Hepatocyte (in vitro differentiated cells): ENCODE measurements around the gene OR5T2. TPM values are rescaled to one million over a fixed set of nuclear protein-coding genes. Genes with fewer than 3 reads are reported as not detected.

Experiments used
- DNase-seq: peaks from one replicate; pipeline ENCODE4 v3.0.0-alpha.2; 2016; ENCODE audit warnings: low spot score
- H2AFZ ChIP-seq: fragments of 200-600 bp; sonication (generic); 2 replicates; pipeline ENCODE4 v1.6.0; 2016; ENCODE audit warnings: antibody characterized with exemption, mild to moderate bottlenecking
- H3K27ac ChIP-seq: fragments of 200-600 bp; sonication (generic); 2 replicates; pipeline ENCODE4 v1.5.1; 2016; ENCODE audit warnings: mild to moderate bottlenecking
- H3K27me3 ChIP-seq: fragments of 200-600 bp; sonication (generic); 2 replicates; pipeline ENCODE4 v1.6.1; 2016
- H3K36me3 ChIP-seq: fragments of 200-600 bp; sonication (generic); replicated peaks from 2 replicates; pipeline ENCODE4 v1.5.1; 2016; ENCODE audit warnings: low read depth; ENCODE audit not compliant: insufficient read depth
- H3K4me1 ChIP-seq: fragments of 200-600 bp; sonication (generic); 2 replicates; pipeline ENCODE4 v1.5.1; 2016; ENCODE audit warnings: mild to moderate bottlenecking, moderate library complexity; ENCODE audit not compliant: insufficient read depth
- H3K4me2 ChIP-seq: fragments of 200-600 bp; sonication (generic); 2 replicates; pipeline ENCODE4 v1.6.0; 2016
- H3K4me3 ChIP-seq: fragments of 200-600 bp; sonication (generic); 2 replicates; pipeline ENCODE4 v1.5.1; 2016; ENCODE audit warnings: mild to moderate bottlenecking
- H3K79me2 ChIP-seq: fragments of 200-600 bp; sonication (generic); 2 replicates; pipeline ENCODE4 v1.6.0; 2017; ENCODE audit warnings: mild to moderate bottlenecking
- H3K9me2 ChIP-seq: fragments of 200-600 bp; sonication (generic); replicated peaks from 2 replicates; pipeline ENCODE4 v1.6.0; 2017; ENCODE audit warnings: mild to moderate bottlenecking; ENCODE audit not compliant: insufficient read depth
- H3K9me3 ChIP-seq: fragments of 200-600 bp; sonication (generic); 2 replicates; pipeline ENCODE4 v1.5.1; 2016; ENCODE audit warnings: low read depth, mild to moderate bottlenecking
- H4K20me1 ChIP-seq: fragments of 200-600 bp; sonication (generic); 2 replicates; pipeline ENCODE4 v1.6.0; 2016; ENCODE audit warnings: mild to moderate bottlenecking; ENCODE audit not compliant: insufficient read depth, poor library complexity, severe bottlenecking
- CTCF ChIP-seq: fragments of 200-600 bp; sonication (generic); IDR thresholded peaks from 2 replicates; pipeline ENCODE4 v1.5.1; 2016; ENCODE audit warnings: antibody characterized with exemption, mild to moderate bottlenecking; ENCODE audit not compliant: poor library complexity
- EZH2 ChIP-seq: fragments of 200-600 bp; sonication (generic); IDR thresholded peaks from 2 replicates; pipeline ENCODE4 v1.6.1; 2016; ENCODE audit warnings: antibody characterized with exemption, mild to moderate bottlenecking, borderline replicate concordance
- EZH2phosphoT487 ChIP-seq: fragments of 200-600 bp; sonication (generic); IDR thresholded peaks from one replicate; pipeline ENCODE4 v1.6.1; 2018; ENCODE audit warnings: antibody characterized with exemption, mild to moderate bottlenecking, low read depth, moderate library complexity; ENCODE audit not compliant: unreplicated experiment, severe bottlenecking
- WGBS: methylation state at CpG from one replicate; pipeline ENCODE4 v1.1.6; 2016; ENCODE audit warnings: low lambda C conversion rate; ENCODE audit errors: missing lambda C conversion rate; 5-methylcytosine and 5-hydroxymethylcytosine counted together
- polyA plus RNA-seq: library from polyadenylated mRNA; unstranded; fragments of >200 nt; fragmentation: Nextera tagmentation; extraction: Ambion mirVana; gene quantifications from 2 replicates; pipeline ENCODE4 v1.2.1, GENCODE V29; 2016
- total RNA-seq: library from RNA; depleted of rRNA; stranded (reverse); fragments of >200 nt; gene quantifications from 2 replicates; pipeline ENCODE4 v1.2.3, GENCODE V29; 2014

The OR5T2 gene
- total and polyA plus RNA-seq, 2 experiments from 2014 or later, result not detected

DNA sequence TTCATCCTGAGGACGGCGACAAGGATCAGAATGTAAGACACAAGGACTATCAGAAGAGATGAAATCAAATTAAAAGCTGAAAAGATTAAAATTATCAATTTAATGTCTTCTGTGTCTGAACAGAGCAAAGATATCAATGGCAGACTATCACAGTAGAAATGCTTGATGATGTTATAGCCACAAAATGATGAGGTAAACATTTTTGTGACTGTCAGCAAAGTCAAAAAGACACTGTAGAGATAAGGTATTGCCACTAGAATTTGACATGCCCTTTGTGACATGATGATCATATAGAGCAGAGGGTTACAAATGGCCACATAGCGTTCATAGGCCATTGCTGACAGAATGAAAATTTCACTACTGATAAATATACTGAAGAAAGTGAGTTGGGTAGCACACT is 45.5 kb downstream of the OR5T2 start:
- 95% methylated on average over 3 of the region's 3 CpGs for WGBS
- no peak overlapping the region for H2AFZ ChIP-seq
- no peak overlapping the region for H3K4me3 ChIP-seq
- TF ChIP-seq EZH2phosphoT487 (no peak), CTCF (no peak), EZH2 (no peak)
- H3K9me3 ChIP-seq, result no peaks in the 10 kb centered on the region
- no peaks in the 10 kb centered on the region for H3K36me3 ChIP-seq
- no peaks in the 10 kb centered on the region for H3K27me3 ChIP-seq
- no peak overlapping the region for H3K4me2 ChIP-seq
- no peaks in the 10 kb centered on the region for H4K20me1 ChIP-seq
- no peak for DNase-seq
- no peaks in the 10 kb centered on the region for H3K4me1 ChIP-seq
- no peak overlapping the region for H3K27ac ChIP-seq
- H3K79me2 ChIP-seq, result no peaks in the 10 kb centered on the region
- no peaks in the 10 kb centered on the region for H3K9me2 ChIP-seq

GRCh38 chr11:56183459-56183858 is 50.6 kb downstream of the OR5T2 start:
- Histone ChIP-seq H3K27ac (no peak overlapping the region), H3K9me2 (no peaks in the 10 kb centered on the region)

More at GRCh38 chr11:56183459-56183858, 50.6 kb downstream of the OR5T2 start:
- H3K36me3 ChIP-seq, result no peaks in the 10 kb centered on the region
- H3K79me2 ChIP-seq, result no peaks in the 10 kb centered on the region
- no peaks in the 10 kb centered on the region for H3K9me3 ChIP-seq
- no peaks in the 10 kb centered on the region for H3K27me3 ChIP-seq
- no peak for DNase-seq
- no peak overlapping the region for H2AFZ ChIP-seq
- no peaks in the 10 kb centered on the region for H4K20me1 ChIP-seq
- TF ChIP-seq EZH2, result no peak
- no peak for TF ChIP-seq CTCF
- no peak for TF ChIP-seq EZH2phosphoT487
- H3K4me1 ChIP-seq, result no peaks in the 10 kb centered on the region
- H3K4me3 ChIP-seq, result no peak overlapping the region
- no peak overlapping the region for H3K4me2 ChIP-seq

Other genes with a start within 250 kb of the OR5T2 start
- not detected in 2 replicates for gene OR5F1, start 239.6 kb downstream of the OR5T2 start, total RNA-seq
- gene OR5F1, start 239.6 kb downstream of the OR5T2 start, polyA plus RNA-seq, result not detected in 2 replicates
- gene OR5AS1, start 206.6 kb downstream of the OR5T2 start, total RNA-seq, result not detected in 2 replicates
- gene OR5AS1, start 206.6 kb downstream of the OR5T2 start, polyA plus RNA-seq, result not detected in 2 replicates
- not detected in 2 replicates for gene OR8I2, start 140.9 kb downstream of the OR5T2 start, total RNA-seq
- not detected in 2 replicates for gene OR8I2, start 140.9 kb downstream of the OR5T2 start, polyA plus RNA-seq
- not detected in 2 replicates for gene OR8H2, start 130.6 kb downstream of the OR5T2 start, total RNA-seq
- not detected in 2 replicates for gene OR8H2, start 130.6 kb downstream of the OR5T2 start, polyA plus RNA-seq
- not detected in 2 replicates for gene OR8H3, start 111.9 kb downstream of the OR5T2 start, total RNA-seq
- gene OR8H3, start 111.9 kb downstream of the OR5T2 start, polyA plus RNA-seq, result not detected in 2 replicates
- not detected in 2 replicates for gene OR8J3, start 94.1 kb downstream of the OR5T2 start, total RNA-seq
- gene OR8J3, start 94.1 kb downstream of the OR5T2 start, polyA plus RNA-seq, result not detected in 2 replicates
- not detected in 2 replicates for gene OR8K5, start 73.9 kb downstream of the OR5T2 start, total RNA-seq
- not detected in 2 replicates for gene OR8K5, start 73.9 kb downstream of the OR5T2 start, polyA plus RNA-seq
- gene OR5J2, start 57.6 kb downstream of the OR5T2 start, total RNA-seq, result not detected in 2 replicates
- not detected in 2 replicates for gene OR5J2, start 57.6 kb downstream of the OR5T2 start, polyA plus RNA-seq
- gene OR5T3, start 18.0 kb upstream of the OR5T2 start, total RNA-seq, result not detected in 2 replicates
- not detected in 2 replicates for gene OR5T3, start 18.0 kb upstream of the OR5T2 start, polyA plus RNA-seq
- not detected in 2 replicates for gene OR5T1, start 39.9 kb upstream of the OR5T2 start, total RNA-seq
- gene OR5T1, start 39.9 kb upstream of the OR5T2 start, polyA plus RNA-seq, result not detected in 2 replicates
- not detected in 2 replicates for gene OR8H1, start 58.0 kb upstream of the OR5T2 start, total RNA-seq
- not detected in 2 replicates for gene OR8H1, start 58.0 kb upstream of the OR5T2 start, polyA plus RNA-seq
- not detected in 2 replicates for gene OR8K3, start 80.9 kb upstream of the OR5T2 start, total RNA-seq
- not detected in 2 replicates for gene OR8K3, start 80.9 kb upstream of the OR5T2 start, polyA plus RNA-seq
- not detected in 2 replicates for gene OR8K1, start 111.8 kb upstream of the OR5T2 start, total RNA-seq
- not detected in 2 replicates for gene OR8K1, start 111.8 kb upstream of the OR5T2 start, polyA plus RNA-seq
- gene OR8J1, start 120.0 kb upstream of the OR5T2 start, total RNA-seq, result not detected in 2 replicates
- gene OR8J1, start 120.0 kb upstream of the OR5T2 start, polyA plus RNA-seq, result not detected in 2 replicates
- gene OR8U1, start 141.4 kb upstream of the OR5T2 start, total RNA-seq, result not detected in 2 replicates
- not detected in 2 replicates for gene OR8U1, start 141.4 kb upstream of the OR5T2 start, polyA plus RNA-seq
- not detected in 2 replicates for gene OR5AL1, start 178.4 kb upstream of the OR5T2 start, total RNA-seq
- not detected in 2 replicates for gene OR5AL1, start 178.4 kb upstream of the OR5T2 start, polyA plus RNA-seq
- not detected in 2 replicates for gene OR5M3, start 239.1 kb upstream of the OR5T2 start, total RNA-seq
- gene OR5M3, start 239.1 kb upstream of the OR5T2 start, polyA plus RNA-seq, result not detected in 2 replicates